Endothelial cell (in vitro differentiated cells): Measurements from ENCODE around the gene CCDC88B. TPM values are rescaled to one million over a fixed set of nuclear protein-coding genes. Genes with fewer than 3 reads are reported as not detected.

Experiments
- DNase-seq: peaks from one replicate; pipeline ENCODE4 v3.0.0; 2021; ENCODE audit warnings: low spot score
- H3K27ac Mint-ChIP-seq: one replicate; pipeline ENCODE4 v1.8.0; 2021; ENCODE audit warnings: mixed read lengths, inconsistent platforms; ENCODE audit not compliant: unreplicated experiment
- H3K27me3 Mint-ChIP-seq: one replicate; pipeline ENCODE4 v1.8.0; 2021; ENCODE audit warnings: mild to moderate bottlenecking, moderate library complexity, mixed read lengths, inconsistent platforms; ENCODE audit not compliant: unreplicated experiment
- H3K36me3 Mint-ChIP-seq: one replicate; pipeline ENCODE4 v1.8.0; 2021; ENCODE audit warnings: mild to moderate bottlenecking, low read depth, mixed read lengths, inconsistent platforms; ENCODE audit not compliant: unreplicated experiment
- H3K4me1 Mint-ChIP-seq: one replicate; pipeline ENCODE4 v1.8.0; 2021; ENCODE audit warnings: mild to moderate bottlenecking, mixed read lengths, inconsistent platforms; ENCODE audit not compliant: unreplicated experiment
- H3K4me3 Mint-ChIP-seq: one replicate; pipeline ENCODE4 v1.8.0; 2021; ENCODE audit warnings: mild to moderate bottlenecking, mixed read lengths, inconsistent platforms; ENCODE audit not compliant: unreplicated experiment
- H3K9me3 Mint-ChIP-seq: one replicate; pipeline ENCODE4 v1.8.0; 2021; ENCODE audit warnings: mixed read lengths, inconsistent platforms; ENCODE audit not compliant: unreplicated experiment
- total RNA-seq: library from RNA; stranded (reverse); fragmentation: NEBNext Ultra II Directional; extraction: Animal tissue kit (Norgen Biotek cat#: 25700); gene quantifications from one replicate; pipeline ENCODE4 v1.2.1, GENCODE V29; 2021; ENCODE audit not compliant: unreplicated experiment
- TF ChIP-seq, protein P1 (sequence below): fragments of 200-600 bp; sonication (generic); IDR thresholded peaks from one replicate; pipeline ENCODE4 v1.5.0; 2021; ENCODE audit warnings: antibody characterized with exemption; ENCODE audit not compliant: unreplicated experiment

The CCDC88B gene
- total RNA-seq, 1 donor from 2014 or later, result 8.3 TPM

DNA sequence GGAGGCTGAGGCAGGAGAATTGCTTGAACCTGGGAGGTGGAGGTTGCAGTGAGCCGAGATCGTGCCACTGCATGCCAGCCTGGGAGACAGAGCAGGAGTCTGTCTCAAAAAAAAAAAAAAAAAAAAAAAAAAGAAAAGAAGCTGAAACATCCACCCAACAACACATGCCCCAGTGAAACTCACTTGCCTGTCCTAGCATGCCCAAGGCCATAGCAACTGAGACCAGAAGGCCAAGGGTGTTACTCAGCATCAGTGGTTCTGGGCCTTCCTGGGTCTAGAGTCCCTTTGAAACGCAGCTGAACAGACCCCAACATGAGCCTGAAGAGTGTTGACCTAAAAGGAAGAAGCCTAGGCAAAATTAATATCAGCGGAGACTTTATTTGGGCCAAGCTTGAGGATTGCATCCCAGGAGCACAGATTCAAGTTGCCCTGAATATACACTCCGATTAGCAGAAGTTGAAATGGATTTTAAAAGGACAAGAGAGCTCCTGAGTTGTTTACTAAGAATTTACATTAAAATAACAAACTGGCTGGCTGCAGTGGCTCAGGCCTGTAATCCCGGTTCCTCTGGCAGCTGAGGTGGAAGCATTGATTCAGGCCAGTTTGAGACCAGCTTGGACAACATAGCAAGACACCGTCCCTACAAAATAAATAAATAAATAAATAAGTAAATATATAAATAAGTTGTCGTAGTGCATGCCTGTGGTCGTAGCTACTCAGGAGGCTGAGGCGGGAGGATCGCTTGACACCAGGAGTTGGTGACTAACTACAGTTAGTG lies 15.1 kb upstream of the CCDC88B start:
- no peak overlapping the region for H3K27ac Mint-ChIP-seq
- DNase-seq, result no peak
- H3K36me3 Mint-ChIP-seq, result peaks cover 18% of the 10 kb centered on the region
- no peak overlapping the region for H3K4me3 Mint-ChIP-seq
- peaks cover 5% of the 10 kb centered on the region for H3K27me3 Mint-ChIP-seq
- TF ChIP-seq, protein P1, sequence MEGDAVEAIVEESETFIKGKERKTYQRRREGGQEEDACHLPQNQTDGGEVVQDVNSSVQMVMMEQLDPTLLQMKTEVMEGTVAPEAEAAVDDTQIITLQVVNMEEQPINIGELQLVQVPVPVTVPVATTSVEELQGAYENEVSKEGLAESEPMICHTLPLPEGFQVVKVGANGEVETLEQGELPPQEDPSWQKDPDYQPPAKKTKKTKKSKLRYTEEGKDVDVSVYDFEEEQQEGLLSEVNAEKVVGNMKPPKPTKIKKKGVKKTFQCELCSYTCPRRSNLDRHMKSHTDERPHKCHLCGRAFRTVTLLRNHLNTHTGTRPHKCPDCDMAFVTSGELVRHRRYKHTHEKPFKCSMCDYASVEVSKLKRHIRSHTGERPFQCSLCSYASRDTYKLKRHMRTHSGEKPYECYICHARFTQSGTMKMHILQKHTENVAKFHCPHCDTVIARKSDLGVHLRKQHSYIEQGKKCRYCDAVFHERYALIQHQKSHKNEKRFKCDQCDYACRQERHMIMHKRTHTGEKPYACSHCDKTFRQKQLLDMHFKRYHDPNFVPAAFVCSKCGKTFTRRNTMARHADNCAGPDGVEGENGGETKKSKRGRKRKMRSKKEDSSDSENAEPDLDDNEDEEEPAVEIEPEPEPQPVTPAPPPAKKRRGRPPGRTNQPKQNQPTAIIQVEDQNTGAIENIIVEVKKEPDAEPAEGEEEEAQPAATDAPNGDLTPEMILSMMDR, result no peak
- H3K9me3 Mint-ChIP-seq, result no peaks in the 10 kb centered on the region
- H3K4me1 Mint-ChIP-seq, result peaks cover 9% of the 10 kb centered on the region

DNA sequence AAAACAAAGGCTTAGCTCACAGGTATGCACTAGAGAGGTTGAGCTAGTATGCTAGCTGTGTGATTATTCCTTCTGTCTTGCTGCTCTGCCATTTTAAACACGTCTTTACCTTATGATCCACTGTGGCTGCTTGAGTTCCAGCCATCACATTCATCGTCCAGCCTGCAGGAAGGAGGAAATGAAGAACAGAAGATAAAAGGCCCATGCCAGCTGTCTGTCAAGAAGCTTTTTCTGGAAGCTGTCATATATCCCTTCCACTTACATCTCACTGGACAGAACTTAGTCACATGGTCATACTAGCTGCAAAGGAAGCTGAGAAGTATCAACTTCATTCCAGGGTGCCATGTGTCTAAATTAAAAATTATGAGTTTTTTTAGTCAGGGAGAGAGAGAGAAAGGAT lies 12.6 kb upstream of the CCDC88B start:
- Mint-ChIP-seq H3K27ac (no peak overlapping the region), H3K4me3 (no peak overlapping the region), H3K27me3 (peaks cover 1% of the 10 kb centered on the region), H3K4me1 (peaks cover 6% of the 10 kb centered on the region), H3K36me3 (no peaks in the 10 kb centered on the region), H3K9me3 (no peaks in the 10 kb centered on the region)
- TF ChIP-seq, protein P1, result no peak
- DNase-seq, result no peak

DNA sequence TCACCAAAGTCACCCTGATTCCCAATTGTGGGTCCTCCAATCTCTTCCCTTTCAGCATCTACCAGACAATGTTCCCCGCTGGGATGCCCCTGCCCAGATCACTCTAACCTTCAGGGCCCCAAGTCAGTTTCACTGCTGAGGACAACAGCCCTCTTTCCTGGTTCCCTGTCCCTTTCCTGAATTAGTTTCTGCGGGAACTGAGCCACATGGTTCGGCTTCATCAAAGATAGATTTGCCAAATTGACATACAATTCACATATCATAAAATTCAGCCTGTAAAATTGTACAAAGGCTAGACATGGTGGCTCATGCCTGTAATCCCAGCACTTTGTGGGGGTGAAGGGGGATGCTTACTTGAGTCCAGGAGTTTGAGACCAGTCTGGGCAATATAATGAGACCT lies 12.0 kb upstream of the CCDC88B start:
- no peak overlapping the region for H3K4me3 Mint-ChIP-seq
- no peaks in the 10 kb centered on the region for H3K36me3 Mint-ChIP-seq
- peaks cover 1% of the 10 kb centered on the region for H3K27me3 Mint-ChIP-seq

DNA sequence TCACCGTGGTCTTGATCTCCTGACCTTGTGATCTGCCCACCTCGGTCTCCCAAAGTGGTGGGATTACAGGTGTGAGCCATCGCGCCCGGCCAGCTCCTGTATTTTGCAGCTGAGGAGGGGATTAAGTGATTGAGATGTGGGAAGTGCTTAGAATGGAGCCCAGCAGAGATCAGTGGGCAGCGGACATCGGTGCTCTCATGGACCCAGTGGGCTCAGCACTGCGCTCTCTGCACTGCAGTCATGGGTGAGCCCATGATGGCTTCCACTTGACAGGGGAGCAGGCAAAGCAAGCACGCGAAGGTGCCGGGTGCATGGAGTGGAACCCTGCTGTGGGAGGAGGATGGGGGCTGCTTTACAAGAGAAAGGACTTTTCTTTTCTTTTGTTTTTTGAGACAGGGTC lies 9.1 kb upstream of the CCDC88B start:
- TF ChIP-seq, protein P1, result no peak
- H3K27me3 Mint-ChIP-seq, result peaks cover 4% of the 10 kb centered on the region

More for the DNA sequence above, 12.0 kb upstream of the CCDC88B start:
- TF ChIP-seq, protein P1, result no peak
- Mint-ChIP-seq H3K4me1 (peaks cover 6% of the 10 kb centered on the region), H3K9me3 (no peaks in the 10 kb centered on the region), H3K27ac (no peak overlapping the region)
- no peak for DNase-seq

DNA sequence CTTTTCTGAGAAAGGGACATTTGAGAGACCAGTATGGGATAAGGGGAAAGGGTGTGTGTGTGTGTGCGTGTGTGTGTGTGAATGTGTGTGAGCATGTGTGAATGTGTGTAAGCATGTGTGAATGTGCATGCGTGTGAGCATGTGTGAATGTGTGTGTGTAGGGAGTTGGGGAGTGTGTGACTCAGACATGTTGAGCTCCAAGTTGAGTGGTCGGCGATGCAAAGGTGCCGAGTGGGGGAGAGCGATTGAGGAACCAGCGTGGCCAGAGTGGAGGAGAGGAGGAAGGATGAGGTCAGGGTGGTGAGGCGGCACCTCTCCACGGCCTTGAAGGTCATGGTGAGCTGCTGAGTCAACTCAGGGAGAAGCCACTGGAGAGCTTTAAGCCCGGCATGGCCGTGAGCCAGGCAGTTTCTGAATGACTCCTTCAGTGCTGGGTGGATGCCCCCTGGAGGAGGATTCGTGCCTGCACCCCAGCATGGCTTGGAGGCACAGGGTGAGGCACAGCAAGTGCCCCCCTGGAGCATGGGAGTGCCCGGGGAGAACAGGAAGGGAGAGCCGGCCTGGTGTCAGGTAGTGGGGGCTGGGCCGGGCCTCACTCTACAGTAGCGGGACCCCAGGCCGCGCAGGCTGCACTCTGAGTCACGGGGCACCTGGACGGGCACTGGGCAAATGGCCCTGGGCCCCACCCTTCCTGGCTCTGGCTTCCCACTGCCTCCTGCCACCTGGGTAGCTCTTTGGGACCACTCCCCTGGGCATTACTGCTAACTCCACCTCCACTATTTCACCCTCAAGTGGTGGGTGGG lies 8.2 kb upstream of the CCDC88B start:
- no peaks in the 10 kb centered on the region for H3K4me1 Mint-ChIP-seq
- H3K4me3 Mint-ChIP-seq, result no peak overlapping the region
- no peaks in the 10 kb centered on the region for H3K9me3 Mint-ChIP-seq
- H3K27me3 Mint-ChIP-seq, result peaks cover 4% of the 10 kb centered on the region
- H3K36me3 Mint-ChIP-seq, result no peaks in the 10 kb centered on the region
- peak; percentile 51 for DNase-seq
- no peak overlapping the region for H3K27ac Mint-ChIP-seq
- TF ChIP-seq, protein P1, result peak; percentile 24

More for the DNA sequence above, 9.1 kb upstream of the CCDC88B start:
- DNase-seq, result no peak
- H3K4me1 Mint-ChIP-seq, result no peaks in the 10 kb centered on the region
- H3K36me3 Mint-ChIP-seq, result no peaks in the 10 kb centered on the region
- H3K4me3 Mint-ChIP-seq, result no peak overlapping the region
- no peak overlapping the region for H3K27ac Mint-ChIP-seq
- no peaks in the 10 kb centered on the region for H3K9me3 Mint-ChIP-seq
